Tibial nerve (tissue), 4 donors: ENCODE measurements around the gene SLC5A2.
"Not testable (repeated sequence)": the region's sequence is repeated elsewhere in the genome, so short reads cannot be mapped to it uniquely, and the experiment has no call there.

Source experiments
- EP300 ChIP-seq, 2 donors: sonication (generic); formaldehyde crosslinking; IDR thresholded peaks; one replicate each; pipeline ENCODE4 v1.6.1; 2017; ENCODE audit warnings: antibody characterized with exemption in 2 of 2, mild to moderate bottlenecking in 1 of 2
- POLR2A ChIP-seq, 2 donors: fragments of 450-650 bp; IDR thresholded peaks; one replicate each; pipeline ENCODE4 v1.6.1; 2017; ENCODE audit warnings: antibody characterized with exemption in 2 of 2, mild to moderate bottlenecking in 2 of 2, moderate library complexity in 2 of 2
- TF ChIP-seq, protein P1 (sequence below), 5 experiments: fragments of 200-600 bp in 3 of 5; fragments of 450-650 bp in 2 of 5; sonication (generic) in 3 of 5; IDR thresholded peaks; one replicate each; pipeline ENCODE4 v1.5.1; 2016 to 2019; ENCODE audit warnings: antibody characterized with exemption in 5 of 5, mild to moderate bottlenecking in 3 of 5, moderate library complexity in 2 of 5

- TF ChIP-seq, protein P1, sequence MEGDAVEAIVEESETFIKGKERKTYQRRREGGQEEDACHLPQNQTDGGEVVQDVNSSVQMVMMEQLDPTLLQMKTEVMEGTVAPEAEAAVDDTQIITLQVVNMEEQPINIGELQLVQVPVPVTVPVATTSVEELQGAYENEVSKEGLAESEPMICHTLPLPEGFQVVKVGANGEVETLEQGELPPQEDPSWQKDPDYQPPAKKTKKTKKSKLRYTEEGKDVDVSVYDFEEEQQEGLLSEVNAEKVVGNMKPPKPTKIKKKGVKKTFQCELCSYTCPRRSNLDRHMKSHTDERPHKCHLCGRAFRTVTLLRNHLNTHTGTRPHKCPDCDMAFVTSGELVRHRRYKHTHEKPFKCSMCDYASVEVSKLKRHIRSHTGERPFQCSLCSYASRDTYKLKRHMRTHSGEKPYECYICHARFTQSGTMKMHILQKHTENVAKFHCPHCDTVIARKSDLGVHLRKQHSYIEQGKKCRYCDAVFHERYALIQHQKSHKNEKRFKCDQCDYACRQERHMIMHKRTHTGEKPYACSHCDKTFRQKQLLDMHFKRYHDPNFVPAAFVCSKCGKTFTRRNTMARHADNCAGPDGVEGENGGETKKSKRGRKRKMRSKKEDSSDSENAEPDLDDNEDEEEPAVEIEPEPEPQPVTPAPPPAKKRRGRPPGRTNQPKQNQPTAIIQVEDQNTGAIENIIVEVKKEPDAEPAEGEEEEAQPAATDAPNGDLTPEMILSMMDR (IDR thresholded peaks at IDR 0.05), result not testable (repeated sequence)
- TF ChIP-seq POLR2A, EP300 (IDR thresholded peaks at IDR 0.05): not testable (repeated sequence)
These were observed 1.1 kb downstream of the SLC5A2 start for GRCh38 chr16:31484048-31484447.
